ENCODE data around the gene FSCN2. TPM values are rescaled to one million over a fixed set of nuclear protein-coding genes. Genes with fewer than 3 reads are reported as not detected.

Gene FSCN2
- total RNA-seq, 1 experiment from 2014 or later: 1.6 TPM

DNA sequence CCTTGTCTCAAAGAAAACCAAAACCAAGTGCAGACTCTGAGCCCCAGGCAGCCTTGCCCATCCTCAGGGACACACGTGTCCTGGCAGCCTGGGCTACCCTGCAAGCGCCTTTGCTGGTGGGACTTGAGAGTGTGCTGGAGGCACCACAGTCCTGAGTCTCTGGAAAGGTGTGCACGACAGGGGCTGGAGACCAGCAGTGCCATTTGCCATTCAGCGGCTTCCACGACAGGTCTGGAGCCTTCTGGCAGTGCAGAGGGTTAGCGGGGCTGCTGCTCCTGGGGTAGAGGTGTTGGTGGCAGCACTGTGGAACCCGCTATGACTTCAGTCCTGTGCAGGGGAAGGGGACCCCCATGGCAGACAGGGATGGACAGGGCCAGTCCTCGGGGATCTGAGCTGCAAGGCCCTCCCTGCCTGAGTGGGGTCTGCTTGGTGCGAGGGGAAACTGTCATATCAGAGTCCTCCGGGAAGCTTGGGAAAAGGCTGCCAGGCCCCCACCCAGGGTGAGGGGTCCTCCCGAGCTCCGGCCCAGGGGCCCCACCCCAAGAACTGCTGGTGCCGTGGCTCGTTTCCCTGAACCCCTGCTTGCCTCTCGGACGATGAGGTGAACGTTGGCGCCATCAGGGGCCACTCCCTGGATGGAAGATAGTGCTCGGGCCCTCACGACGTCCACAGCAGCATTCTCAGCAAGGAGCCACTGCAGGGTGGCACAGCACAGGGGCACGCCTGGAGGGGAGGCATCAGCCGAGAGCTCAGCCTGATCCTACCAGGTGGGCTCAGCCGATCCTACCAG is 17.2 kb downstream of the FSCN2 start:
- no peak overlapping the region for H2AFZ ChIP-seq (ENCODE audit: low read length)
- H4K20me1 ChIP-seq (ENCODE audit: control insufficient read depth, insufficient read depth, insufficient read length): peaks cover under 1% of the 10 kb centered on the region
- H3K9me3 ChIP-seq (ENCODE audit: control insufficient read depth, low read depth, low read length): no peaks in the 10 kb centered on the region
- no peak overlapping the region for H4K5ac ChIP-seq (ENCODE audit: insufficient read length, low read depth, low read length)
- H3K4me3 Mint-ChIP-seq: no peak overlapping the region
- H3K4ac ChIP-seq (ENCODE audit: low read depth, low read length): no peak overlapping the region
- no peaks in the 10 kb centered on the region for H3K27me3 Mint-ChIP-seq (ENCODE audit: low read depth)
- no peak overlapping the region for H2BK15ac ChIP-seq (ENCODE audit: low read depth, low read length)
- no peaks in the 10 kb centered on the region for H3K27me3 ChIP-seq (ENCODE audit: insufficient read depth, low read length)
- H3K79me1 ChIP-seq (ENCODE audit: insufficient read depth, low read depth, low read length, poor library complexity, severe bottlenecking): no peaks in the 10 kb centered on the region
- no peak overlapping the region for H3K18ac ChIP-seq (ENCODE audit: insufficient read length, low read depth, low read length)
- WGBS (ENCODE audit: extremely low coverage, insufficient read length, low lambda C conversion rate): no CpG with 5 or more reads among the region's 24 CpGs
- H3K27ac ChIP-seq (ENCODE audit: insufficient read length, low read depth, low read length): no peak overlapping the region
- no peak overlapping the region for H3T11ph ChIP-seq (ENCODE audit: low read length)
- no peak overlapping the region for H2BK5ac ChIP-seq (ENCODE audit: insufficient read length, low read length)
- no peaks in the 10 kb centered on the region for H3K23me2 ChIP-seq (ENCODE audit: insufficient read length, low read depth, low read length, poor library complexity, severe bottlenecking)
- no peak overlapping the region for H4K8ac ChIP-seq (replicated peaks; ENCODE audit: insufficient read length, low read depth, low read length)
- H3K4me1 Mint-ChIP-seq: no peaks in the 10 kb centered on the region
- no peak overlapping the region for H4K91ac ChIP-seq (ENCODE audit: insufficient read length, low read depth, low read length)
- no peak overlapping the region for H2AK5ac ChIP-seq (ENCODE audit: insufficient read length, low read length)
- H3K79me2 ChIP-seq (ENCODE audit: insufficient read depth, low read length): no peaks in the 10 kb centered on the region
- H2BK12ac ChIP-seq (ENCODE audit: insufficient read length, low read depth, low read length): no peak overlapping the region
- H3K23ac ChIP-seq (ENCODE audit: insufficient read length, low read depth, low read length): no peak overlapping the region
- no peak overlapping the region for H3K14ac ChIP-seq (ENCODE audit: insufficient read depth, low read length)
- no peak for DNase-seq
- no peaks in the 10 kb centered on the region for H3K4me1 ChIP-seq (ENCODE audit: insufficient read depth, low read length)
- no peak overlapping the region for H3K9ac ChIP-seq (ENCODE audit: extremely low read depth, insufficient read length, low read length)
- no peaks in the 10 kb centered on the region; a peak in 1 of 5 replicates for H3K9me3 Mint-ChIP-seq
- no peak overlapping the region; a peak in 1 of 7 replicates for H3K27ac Mint-ChIP-seq
- H3K56ac ChIP-seq (ENCODE audit: insufficient read length, low read depth, low read length): no peak overlapping the region
- no peak overlapping the region for H2BK20ac ChIP-seq (ENCODE audit: low read depth, low read length, poor library complexity, severe bottlenecking)
- no peak overlapping the region for H3K4me2 ChIP-seq (ENCODE audit: insufficient read depth, insufficient read length, low read length)
- H2BK120ac ChIP-seq (ENCODE audit: low read depth, low read length, poor library complexity, severe bottlenecking): no peak overlapping the region
- TF ChIP-seq, protein P1, sequence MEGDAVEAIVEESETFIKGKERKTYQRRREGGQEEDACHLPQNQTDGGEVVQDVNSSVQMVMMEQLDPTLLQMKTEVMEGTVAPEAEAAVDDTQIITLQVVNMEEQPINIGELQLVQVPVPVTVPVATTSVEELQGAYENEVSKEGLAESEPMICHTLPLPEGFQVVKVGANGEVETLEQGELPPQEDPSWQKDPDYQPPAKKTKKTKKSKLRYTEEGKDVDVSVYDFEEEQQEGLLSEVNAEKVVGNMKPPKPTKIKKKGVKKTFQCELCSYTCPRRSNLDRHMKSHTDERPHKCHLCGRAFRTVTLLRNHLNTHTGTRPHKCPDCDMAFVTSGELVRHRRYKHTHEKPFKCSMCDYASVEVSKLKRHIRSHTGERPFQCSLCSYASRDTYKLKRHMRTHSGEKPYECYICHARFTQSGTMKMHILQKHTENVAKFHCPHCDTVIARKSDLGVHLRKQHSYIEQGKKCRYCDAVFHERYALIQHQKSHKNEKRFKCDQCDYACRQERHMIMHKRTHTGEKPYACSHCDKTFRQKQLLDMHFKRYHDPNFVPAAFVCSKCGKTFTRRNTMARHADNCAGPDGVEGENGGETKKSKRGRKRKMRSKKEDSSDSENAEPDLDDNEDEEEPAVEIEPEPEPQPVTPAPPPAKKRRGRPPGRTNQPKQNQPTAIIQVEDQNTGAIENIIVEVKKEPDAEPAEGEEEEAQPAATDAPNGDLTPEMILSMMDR (conservative IDR thresholded peaks at IDR 0.05): no peak
- H3K36me3 Mint-ChIP-seq (ENCODE audit: insufficient read depth in 1 of 3, low read depth in 3 of 3): peaks cover 23 to 59% (median 43%) of the 10 kb centered on the region in 3 experiments
